NCI-H1930 (cell line): ENCODE data around the gene OR2V2.
"Not testable (repeated sequence)": the region's sequence is repeated elsewhere in the genome, so short reads cannot be mapped to it uniquely, and the experiment has no call there.

Source experiments
- DNase-seq, 2 experiments: peaks; one replicate each; lab custom pipeline; 2025; lab: John Stamatoyannopoulos, UW

Gene OR2V2, protein sequence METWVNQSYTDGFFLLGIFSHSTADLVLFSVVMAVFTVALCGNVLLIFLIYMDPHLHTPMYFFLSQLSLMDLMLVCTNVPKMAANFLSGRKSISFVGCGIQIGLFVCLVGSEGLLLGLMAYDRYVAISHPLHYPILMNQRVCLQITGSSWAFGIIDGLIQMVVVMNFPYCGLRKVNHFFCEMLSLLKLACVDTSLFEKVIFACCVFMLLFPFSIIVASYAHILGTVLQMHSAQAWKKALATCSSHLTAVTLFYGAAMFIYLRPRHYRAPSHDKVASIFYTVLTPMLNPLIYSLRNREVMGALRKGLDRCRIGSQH

DNA sequence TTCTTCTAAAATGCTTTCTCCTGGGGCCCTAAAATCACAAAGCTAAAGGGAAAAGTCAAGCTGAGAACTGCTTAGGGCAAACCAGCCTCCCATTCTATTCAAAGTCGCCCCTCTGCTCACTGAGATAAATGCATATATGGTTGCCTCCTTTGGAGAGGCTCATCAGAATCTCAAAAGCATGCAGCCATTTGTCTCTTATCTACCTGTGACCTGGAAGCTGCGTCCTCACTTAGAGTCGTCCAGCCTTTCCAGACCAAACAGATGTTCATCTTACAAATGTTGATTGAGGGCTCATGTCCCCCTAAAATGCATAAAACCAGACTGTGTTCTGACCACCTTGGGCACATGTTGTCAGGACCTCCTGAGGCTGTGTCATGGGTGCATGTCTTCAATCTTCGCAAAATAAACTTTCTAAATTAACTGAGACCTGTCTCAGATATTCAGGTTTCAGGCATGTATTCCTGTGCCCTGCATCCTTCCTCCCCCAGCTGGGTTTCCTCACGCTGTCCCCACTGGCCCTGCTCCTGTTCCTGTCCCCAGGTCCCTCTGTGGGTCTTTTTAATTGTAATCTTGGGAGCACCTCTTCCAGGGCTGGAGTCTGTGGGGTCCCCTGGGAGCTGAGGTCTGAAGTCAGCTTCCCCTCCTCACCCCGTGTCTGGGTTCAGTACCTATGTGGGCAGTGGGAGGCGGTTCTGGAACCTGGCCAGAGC lies at the start of gene OR2V2:
TSS of gene OR2V2 (plus strand) at position 660 of the 710 bp plus-strand sequence. CDS start 7,357 bp downstream, outside the sequence.
- not testable (repeated sequence) for DNase-seq

DNA sequence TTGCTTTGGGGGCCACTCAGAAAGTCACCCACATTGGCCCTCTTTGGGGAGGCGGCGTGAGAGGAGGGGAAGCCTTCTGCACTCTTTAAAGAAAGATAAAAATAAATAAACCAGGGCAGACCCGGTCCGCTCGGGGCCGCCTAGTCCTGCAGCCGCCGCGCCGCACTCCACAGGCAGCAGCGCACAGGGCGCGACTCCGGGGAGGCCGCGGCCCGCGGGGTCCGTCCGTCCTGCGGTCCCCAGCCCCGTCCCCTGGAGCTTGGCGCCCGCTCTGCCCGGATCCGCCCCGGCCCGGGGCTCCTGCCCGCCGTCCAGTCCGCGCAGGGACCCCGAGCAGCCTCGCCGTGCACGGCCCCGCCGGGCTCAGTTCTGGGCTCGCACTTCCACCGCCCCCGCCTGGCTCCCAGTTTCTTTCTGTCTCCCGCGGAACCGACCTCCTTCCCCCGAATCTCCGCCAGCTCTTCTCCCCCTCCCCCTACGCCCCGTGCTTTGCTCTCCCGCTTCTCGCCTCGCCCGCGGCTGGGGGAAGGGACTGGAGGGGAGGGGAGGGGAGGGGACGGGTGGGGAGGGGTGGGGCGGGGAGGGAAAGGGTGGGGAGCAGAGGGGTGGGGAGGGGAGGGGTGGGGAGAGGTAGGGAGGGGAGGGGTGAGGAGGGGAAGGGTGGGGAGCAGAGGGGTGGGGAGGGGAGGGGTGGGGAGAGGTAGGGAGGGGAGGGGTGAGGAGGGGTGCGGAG lies 49.5 kb upstream of the OR2V2 start:
- not testable (repeated sequence) for DNase-seq

DNA sequence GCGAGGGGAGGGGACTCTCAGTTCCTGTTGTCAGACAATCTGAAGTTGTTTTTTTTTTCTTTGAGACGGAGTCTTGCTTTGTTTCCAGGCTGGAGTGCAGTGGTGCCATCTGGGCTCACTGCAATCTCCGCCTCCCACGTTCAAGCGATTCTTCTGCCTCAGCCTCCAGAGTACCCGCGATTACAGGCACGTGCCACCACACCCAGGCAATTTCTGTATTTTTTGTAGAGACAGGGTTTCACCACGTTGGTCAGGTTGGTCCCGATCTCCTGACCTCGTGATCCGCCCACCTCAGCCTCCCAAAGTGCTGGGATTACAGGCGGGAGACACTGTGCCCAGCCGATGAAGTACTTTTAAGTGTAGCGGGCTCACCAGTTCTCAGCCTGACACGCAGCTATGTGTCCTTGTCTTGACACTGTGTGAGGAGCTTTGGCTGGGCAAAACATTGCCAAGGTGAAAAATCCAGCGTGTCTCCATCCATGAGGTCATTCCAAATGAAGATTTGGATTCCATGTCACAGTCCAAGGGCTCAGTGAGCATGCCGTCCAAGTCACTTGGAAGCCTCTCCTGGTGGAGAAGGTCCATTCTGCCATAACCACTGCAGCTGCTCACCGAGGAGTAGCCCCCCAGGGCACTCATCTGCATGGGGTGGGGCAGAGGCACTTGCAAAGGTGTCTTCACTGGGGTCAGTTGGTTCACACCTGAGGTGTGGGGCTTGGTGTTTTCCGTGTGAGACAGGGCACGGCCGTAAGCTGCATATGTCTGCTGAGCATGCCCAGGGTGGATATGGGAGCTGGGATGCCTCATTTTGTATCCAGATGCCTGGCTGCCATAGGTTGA lies 48.4 kb upstream of the OR2V2 start:
- DNase-seq = no peak

DNA sequence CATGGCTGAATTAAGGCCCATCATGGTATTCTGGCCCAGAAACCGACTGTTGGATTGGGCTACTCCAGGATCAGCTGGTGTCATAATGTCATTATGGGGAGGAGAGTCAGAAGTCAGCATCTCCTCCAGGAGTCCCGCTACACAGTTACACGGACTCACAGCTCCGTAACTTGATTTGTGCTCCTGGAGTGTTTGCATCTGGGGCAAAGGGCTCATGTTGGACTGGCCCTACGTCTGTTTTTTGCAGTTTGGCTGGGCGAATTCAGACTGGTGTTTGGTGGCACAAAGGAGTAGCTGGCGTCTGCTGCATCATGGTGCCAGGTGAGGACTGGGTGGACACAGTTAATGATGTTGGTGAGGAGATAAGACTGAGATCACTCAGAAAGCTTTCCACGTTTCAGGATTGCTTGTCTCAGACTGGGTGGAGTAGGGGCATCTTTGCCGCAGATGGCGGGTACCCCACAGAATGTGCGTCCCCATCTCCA lies 47.7 kb upstream of the OR2V2 start:
- no peak for DNase-seq

DNA sequence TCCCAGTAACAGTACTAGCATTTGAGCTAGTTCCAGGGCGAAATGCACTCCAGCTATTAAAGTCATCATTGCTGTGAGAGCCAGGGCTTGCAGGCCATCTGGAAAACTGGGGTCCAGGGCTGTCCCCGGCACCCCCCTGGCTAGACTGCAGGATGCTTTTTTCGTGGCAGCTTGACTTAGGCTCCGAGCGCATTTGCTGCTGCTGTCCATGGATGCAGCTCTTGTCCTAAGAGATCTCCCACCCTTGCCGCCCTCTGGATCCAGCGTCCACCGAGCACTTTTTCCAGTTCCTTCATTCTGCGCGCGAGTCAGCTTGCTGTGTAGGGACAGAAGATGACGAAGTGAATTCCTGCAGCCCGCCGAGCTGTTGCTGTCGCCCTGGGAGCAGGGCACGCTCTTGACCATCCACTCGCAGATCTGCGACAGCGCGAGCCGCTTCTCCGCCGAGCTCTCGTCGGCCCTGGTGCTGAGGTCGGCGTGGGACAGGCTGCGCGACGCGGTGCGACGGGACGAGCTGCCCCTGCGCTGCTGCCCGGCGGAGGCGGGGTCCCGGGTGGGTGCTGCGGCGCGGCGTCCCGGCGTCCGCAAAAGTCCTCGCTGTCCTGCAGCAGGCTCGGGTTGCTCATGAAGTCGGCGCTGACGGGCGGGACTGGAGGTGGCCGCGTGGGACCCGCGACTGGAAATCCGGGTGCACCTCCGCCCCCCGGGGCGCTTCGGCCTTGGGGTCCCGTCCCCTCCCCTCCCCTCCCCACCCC lies 47.1 kb upstream of the OR2V2 start:
- no peak for DNase-seq

DNA sequence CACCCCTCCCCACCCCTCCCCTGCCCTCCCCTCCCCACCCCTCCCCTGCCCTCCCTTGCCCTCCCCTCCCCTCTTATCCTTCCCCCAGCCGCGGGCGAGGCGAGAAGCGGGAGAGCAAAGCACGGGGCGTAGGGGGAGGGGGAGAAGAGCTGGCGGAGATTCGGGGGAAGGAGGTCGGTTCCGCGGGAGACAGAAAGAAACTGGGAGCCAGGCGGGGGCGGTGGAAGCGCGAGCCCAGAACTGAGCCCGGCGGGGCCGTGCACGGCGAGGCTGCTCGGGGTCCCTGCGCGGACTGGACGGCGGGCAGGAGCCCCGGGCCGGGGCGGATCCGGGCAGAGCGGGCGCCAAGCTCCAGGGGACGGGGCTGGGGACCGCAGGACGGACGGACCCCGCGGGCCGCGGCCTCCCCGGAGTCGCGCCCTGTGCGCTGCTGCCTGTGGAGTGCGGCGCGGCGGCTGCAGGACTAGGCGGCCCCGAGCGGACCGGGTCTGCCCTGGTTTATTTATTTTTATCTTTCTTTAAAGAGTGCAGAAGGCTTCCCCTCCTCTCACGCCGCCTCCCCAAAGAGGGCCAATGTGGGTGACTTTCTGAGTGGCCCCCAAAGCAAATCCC lies 46.2 kb upstream of the OR2V2 start:
- DNase-seq = not testable (repeated sequence)

DNA sequence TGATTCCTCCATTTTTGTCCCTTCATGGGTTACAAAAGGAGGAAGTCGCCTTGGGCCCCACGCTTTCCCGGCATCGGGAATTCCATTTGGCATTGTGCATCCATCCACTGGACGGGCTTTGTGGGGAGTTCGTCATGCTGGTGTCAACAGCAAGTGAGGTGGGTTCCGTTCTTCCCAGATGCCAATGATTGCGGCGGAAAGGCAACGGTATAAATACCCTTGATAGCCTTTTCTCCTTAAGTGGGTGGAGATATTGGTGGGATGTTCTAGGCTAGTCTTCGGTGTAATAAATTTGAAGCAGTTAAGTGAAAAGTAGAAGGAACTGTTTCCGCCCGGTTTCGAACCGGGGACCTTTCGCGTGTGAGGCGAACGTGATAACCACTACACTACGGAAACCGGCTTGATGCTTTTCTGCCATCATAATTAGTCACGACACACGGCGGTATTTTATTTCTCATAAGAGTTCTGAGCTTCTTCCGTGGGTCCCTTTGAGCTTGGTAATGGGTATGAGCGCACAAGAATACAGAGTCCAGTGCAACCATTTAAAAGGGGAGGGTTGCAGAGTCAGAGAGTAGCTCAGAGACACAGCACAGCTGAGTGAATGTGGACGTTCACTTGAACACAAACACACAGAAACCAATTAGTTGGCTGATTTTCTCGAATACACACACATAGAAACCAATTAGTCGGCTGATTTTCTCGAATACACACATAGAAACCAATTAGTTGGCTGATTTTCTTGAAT lies 45.3 kb upstream of the OR2V2 start:
- DNase-seq = not testable (repeated sequence)

DNA sequence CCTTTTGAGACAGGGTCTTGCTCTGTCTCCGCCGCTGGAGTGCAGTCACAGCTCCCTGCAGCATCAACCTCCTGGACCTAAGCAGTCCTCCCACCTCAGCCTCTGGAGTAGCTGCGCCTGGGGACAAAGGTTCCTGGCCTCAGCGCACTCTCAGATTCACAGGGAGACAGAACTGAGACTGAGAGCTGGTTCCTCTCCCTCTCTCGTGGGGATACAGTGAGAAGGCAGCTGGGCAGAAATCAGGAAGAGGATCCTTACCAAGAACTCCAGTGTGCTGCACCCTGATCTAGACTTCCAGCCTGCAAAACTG lies 43.2 kb upstream of the OR2V2 start:
- DNase-seq = not testable (repeated sequence)

DNA sequence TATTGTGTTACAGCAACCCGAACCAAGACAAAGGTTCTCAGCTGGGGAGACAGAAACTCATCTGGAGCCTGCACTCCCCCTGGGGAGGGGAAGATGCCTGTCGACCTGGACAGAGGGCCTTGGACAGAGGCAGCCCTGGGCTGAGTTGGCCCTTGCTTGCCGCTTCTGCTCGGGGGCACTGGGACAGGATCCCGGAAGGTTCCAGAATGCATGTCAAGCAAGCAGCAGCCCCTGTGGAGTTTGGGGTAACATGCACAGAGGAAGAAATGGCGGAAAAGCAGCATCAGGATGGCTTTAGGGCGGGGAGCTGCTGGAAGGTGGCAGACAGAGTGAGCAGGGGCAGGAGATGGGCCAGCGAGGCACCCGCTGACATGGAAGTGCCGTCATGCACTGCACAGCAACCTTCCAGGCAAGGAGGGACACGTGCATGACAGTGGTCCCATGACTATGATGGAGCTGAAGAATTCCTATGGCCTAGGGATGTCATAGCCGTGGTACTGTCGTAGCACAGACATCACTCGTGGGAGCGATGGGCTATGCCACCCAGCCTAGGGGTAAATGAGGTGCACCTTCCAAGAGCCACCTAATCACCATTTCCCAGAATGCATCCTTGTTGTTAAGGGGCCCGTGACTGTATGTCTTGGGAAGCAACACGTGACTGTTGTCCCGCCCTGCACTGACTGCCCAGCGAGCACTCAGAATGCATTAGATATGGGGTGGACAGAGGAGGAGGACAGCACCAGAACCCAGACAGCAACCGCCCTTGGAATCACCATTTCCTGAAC lies 42.6 kb upstream of the OR2V2 start:
- DNase-seq = not testable (repeated sequence)

DNA sequence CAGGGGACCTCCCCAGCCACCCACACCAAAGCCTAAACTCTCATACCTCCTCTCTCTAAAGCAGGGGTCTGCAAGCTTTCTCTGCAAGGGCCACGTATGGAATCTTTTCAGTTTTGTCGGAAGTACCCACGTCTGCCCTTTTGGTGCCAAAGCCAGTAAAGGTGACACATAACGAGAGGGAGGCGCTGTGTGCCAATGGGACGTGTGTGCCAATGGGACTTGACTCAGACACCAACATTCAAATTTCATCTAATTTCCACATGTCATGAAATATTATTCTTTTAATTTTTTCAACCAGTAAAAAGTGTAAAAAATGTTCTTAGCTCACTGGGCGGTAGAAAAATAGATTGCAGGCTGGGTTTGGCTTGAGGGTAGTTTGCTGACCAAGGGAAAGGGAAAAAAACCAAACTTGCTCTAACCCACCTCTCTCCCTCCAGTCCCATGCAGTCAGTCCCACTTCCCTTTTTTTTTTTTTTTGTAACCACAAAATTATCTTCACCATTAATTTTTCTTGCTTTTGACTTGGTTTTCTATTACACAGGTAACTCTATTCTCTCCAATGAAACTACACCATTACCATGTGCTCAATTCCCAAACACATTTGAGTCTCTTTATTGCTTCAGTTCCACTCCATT lies 41.9 kb upstream of the OR2V2 start:
- no peak for DNase-seq

DNA sequence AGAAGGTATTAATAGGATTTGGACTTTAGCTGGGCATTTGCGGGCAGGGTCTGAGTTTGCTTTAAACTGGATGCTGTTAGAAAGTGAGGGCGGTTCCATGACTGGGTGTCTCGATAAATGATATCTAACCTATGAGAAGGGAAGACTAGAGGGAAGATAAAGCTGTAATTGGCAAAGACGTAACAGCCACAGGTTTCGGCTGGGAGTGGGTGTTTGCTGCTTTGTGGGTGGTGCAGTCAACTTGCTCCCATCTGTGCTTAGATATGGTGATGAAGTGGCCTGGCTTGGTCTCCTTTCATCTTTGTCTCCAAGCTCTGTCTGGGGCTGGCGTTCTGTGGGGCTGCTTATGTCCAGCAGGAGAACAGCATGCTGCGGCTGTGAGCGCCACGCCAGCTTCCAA lies 39.7 kb upstream of the OR2V2 start:
- no peak for DNase-seq

DNA sequence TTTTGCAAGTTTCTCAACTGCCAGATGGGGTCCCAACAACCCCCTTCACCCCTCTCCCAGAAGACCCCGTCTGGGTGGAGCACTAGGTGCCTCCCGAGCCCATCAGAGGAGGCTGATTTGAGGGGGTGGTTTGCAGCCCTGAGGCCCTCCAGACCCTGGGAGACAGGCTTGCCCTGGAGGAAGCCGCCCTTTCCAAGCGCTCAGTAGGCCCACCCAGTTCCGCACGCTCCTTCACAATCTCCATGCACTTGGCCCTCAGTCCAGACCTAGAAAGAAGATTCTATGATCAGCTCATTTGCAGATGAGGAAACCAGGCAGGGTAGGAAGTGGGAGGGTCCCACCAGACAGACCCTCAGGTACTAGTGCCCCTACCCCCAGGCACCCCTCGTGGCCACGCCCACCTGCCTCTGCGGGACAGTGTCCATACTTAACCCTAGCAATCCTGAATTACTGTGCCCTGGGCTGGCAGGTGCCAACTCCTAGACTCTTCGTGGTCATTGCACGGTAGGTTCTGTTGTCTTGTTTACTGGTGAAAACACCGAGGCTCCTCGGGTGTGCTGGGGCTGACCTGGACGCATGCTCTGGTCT lies 38.7 kb upstream of the OR2V2 start:
- no peak for DNase-seq

DNA sequence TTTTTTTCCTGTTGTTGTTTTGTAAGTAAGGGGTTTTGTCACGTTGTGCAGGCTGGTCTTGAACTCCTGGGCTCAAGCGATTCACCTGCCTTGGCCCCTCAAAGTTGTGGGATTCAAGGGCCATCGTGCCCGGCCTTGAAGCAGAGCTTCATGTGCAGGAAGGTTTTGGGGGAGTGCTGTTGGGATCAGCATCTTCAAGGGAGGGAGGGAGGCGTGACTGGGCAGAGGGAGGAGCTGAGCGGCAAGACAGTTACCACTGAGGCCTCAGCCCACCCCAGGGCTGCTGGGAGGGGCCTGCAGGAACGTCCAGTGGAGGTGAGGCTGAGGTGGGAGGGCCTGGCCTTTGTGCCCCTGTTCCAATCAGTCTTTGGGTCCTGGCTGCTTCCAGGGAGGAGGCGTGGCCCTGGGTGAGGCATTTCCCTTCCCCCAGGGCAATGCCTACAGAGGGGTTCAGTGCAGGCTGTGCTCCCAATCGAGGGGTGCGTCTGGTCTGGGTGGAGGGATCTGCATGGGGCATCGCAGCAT lies 37.8 kb upstream of the OR2V2 start:
- no peak for DNase-seq

DNA sequence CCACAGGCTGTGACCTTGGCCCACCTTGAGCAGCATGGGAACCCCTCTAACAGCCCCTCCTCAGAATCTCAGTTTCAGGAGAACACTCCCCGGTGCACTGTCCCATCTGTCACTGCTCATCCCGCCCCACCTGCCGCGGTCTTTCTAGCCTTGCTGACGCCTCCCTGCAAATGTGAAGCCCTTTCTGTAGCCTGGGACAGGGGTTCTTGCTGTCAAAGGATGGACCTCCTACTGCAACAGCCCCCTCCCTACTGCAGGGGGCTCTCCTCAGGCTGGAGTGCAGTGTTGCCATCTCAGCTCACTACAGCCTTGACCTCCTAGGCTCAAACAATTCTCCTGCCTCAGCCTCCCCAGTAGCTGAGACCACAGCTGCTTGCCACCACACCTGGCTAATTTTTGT lies 36.4 kb upstream of the OR2V2 start:
- DNase-seq = no peak

DNA sequence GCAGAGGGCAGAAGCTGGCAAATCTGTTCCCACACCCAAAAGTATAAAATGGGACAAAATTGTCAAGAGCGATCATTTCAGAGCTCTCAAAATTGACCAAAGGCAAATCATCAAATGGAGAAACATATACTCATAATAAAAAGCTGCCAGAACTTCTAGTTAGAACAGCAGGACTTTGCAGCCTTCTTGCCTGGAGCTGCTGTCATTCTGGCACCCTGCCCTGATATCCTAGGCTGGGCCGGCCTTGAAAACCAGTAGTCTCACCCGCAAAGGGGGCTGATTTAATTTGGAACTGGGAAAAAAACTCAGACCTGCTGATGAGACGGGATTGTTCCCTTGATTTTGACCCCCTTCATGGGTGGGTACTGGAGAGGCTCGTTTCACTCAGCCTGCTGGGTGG lies 34.9 kb upstream of the OR2V2 start:
- no peak for DNase-seq

DNA sequence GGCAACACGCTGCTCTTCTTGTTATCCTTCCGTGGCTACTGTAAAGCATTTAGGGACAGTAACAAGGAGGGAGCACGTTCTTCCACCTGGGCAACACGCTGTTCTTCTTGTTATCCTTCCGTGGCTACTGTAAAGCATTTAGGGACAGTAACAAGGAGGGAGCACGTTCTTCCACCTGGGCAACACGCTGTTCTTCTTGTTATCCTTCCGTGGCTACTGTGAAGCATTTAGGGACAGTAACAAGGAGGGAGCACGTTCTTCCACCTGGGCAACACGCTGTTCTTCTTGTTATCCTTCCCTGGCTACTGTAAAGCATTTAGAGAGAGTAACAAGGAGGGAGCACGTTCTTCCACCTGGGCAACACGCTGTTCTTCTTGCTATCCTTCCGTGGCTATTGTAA lies 33.8 kb upstream of the OR2V2 start:
- DNase-seq = not testable (repeated sequence)

DNA sequence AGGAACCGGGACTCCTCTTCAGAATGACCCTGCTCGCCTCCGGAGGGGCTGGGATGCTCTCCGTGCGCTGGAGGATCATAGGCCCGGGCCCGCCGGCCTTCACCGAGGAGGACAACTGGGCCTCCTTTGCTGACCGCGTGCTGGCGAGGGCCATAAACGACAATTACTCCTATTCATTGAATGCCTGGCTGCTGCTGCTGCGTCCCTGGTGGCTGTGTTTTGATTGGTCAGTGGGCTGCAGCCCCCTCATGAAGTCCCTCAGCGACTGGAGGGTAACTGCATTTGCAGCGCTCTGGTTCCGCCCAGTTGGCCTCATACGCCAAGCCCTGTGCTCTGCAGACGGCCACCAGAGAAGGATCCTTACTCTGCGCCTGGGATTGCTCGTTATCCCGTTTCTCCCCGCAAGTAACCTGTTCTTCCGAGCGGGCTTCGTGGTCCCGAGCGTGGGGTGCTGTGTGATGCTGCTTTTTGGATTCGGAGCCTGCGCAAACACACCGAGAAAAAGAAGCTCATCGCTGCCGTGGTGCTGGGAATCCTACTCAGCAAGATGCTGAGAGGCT lies 33.0 kb upstream of the OR2V2 start:
- DNase-seq = no peak
